Mesothelial cell of epicardium (in vitro differentiated cells): ENCODE data around the gene RUBCN. TPM values are rescaled to one million over a fixed set of nuclear protein-coding genes. Genes with fewer than 3 reads are reported as not detected.
A peak's percentile ranks its signal among the peaks of the same experiment; 100 is the strongest.

Experiments used
- DNase-seq, 2 experiments: peaks; one replicate each; pipeline ENCODE4 v3.0.0; 2021; ENCODE audit warnings: low spot score in 2 of 2; ENCODE audit not compliant: unreplicated experiment in 2 of 2
- H3K27ac Mint-ChIP-seq: 2 replicates; pipeline ENCODE4 v1.8.0; 2021; ENCODE audit warnings: mixed read lengths
- H3K27me3 Mint-ChIP-seq: 2 replicates; pipeline ENCODE4 v1.8.0; 2021; ENCODE audit warnings: low read depth, mixed read lengths
- H3K36me3 Mint-ChIP-seq: 2 replicates; pipeline ENCODE4 v1.8.0; 2021; ENCODE audit warnings: mixed read lengths
- H3K4me1 Mint-ChIP-seq: 2 replicates; pipeline ENCODE4 v1.8.0; 2021; ENCODE audit warnings: mixed read lengths
- H3K4me3 Mint-ChIP-seq: 2 replicates; pipeline ENCODE4 v1.8.0; 2021; ENCODE audit warnings: mild to moderate bottlenecking, moderate library complexity, mixed read lengths
- H3K9me3 Mint-ChIP-seq: 2 replicates; pipeline ENCODE4 v1.8.0; 2021; ENCODE audit warnings: mixed read lengths
- CTCF ChIP-seq: fragments of 200-600 bp; sonication (generic); IDR thresholded peaks from one replicate; pipeline ENCODE4 v1.5.0; 2021; ENCODE audit warnings: antibody characterized with exemption; ENCODE audit not compliant: unreplicated experiment
- total RNA-seq: library from RNA; stranded (reverse); gene quantifications from 3 replicates; pipeline ENCODE4 v1.2.1, GENCODE V29; 2021

RUBCN gene
- total RNA-seq, 1 donor from 2014 or later, result 24.5 TPM

GRCh38 chr3:197685546-197685945 lies 51.2 kb downstream of the RUBCN start:
- Mint-ChIP-seq H3K27me3 (no peaks in the 10 kb centered on the region), H3K4me1 (no peaks in the 10 kb centered on the region), H3K9me3 (no peaks in the 10 kb centered on the region), H3K36me3 (peaks cover 25% of the 10 kb centered on the region), H3K27ac (no peak overlapping the region), H3K4me3 (no peak overlapping the region)
- TF ChIP-seq CTCF, result no peak
- no peak for DNase-seq

GRCh38 chr3:197683191-197683590 lies 53.5 kb downstream of the RUBCN start:
- Mint-ChIP-seq H3K4me1 (no peaks in the 10 kb centered on the region), H3K27me3 (no peaks in the 10 kb centered on the region), H3K4me3 (no peak overlapping the region), H3K36me3 (peaks cover 15% of the 10 kb centered on the region), H3K27ac (peak overlapping the region; percentile 43), H3K9me3 (no peaks in the 10 kb centered on the region)
- no peak for DNase-seq
- TF ChIP-seq CTCF, result no peak

GRCh38 chr3:197682713-197683112 lies 54.0 kb downstream of the RUBCN start:
- H3K4me3 Mint-ChIP-seq, result no peak overlapping the region
- DNase-seq, result no peak
- H3K4me1 Mint-ChIP-seq, result no peaks in the 10 kb centered on the region
- H3K36me3 Mint-ChIP-seq, result peaks cover 18% of the 10 kb centered on the region
- no peaks in the 10 kb centered on the region for H3K9me3 Mint-ChIP-seq
- no peak for TF ChIP-seq CTCF
- H3K27me3 Mint-ChIP-seq, result no peaks in the 10 kb centered on the region
- H3K27ac Mint-ChIP-seq, result no peak overlapping the region

- no peaks in the 10 kb centered on the region for H3K4me1 Mint-ChIP-seq
- no peaks in the 10 kb centered on the region for H3K9me3 Mint-ChIP-seq
- DNase-seq, result no peak
- peaks cover 23% of the 10 kb centered on the region for H3K36me3 Mint-ChIP-seq
- H3K27me3 Mint-ChIP-seq, result no peaks in the 10 kb centered on the region
- no peak overlapping the region for H3K4me3 Mint-ChIP-seq
- H3K27ac Mint-ChIP-seq, result no peak overlapping the region
- no peak for TF ChIP-seq CTCF
Observed at GRCh38 chr3:197680955-197681521, 55.7 kb downstream of the RUBCN start.

- H3K27ac Mint-ChIP-seq, result no peak overlapping the region
- H3K9me3 Mint-ChIP-seq, result no peaks in the 10 kb centered on the region
- no peak overlapping the region for H3K4me3 Mint-ChIP-seq
- no peaks in the 10 kb centered on the region for H3K27me3 Mint-ChIP-seq
- no peak for TF ChIP-seq CTCF
- H3K36me3 Mint-ChIP-seq, result peaks cover 29% of the 10 kb centered on the region
- no peaks in the 10 kb centered on the region for H3K4me1 Mint-ChIP-seq
- DNase-seq, result no peak
Observed at GRCh38 chr3:197675951-197676350, 60.8 kb downstream of the RUBCN start.

GRCh38 chr3:197675563-197675860 lies 61.2 kb downstream of the RUBCN start:
- H3K4me1 Mint-ChIP-seq, result no peaks in the 10 kb centered on the region
- peaks cover 27% of the 10 kb centered on the region for H3K36me3 Mint-ChIP-seq
- no peak overlapping the region for H3K4me3 Mint-ChIP-seq
- DNase-seq, result no peak
- H3K27me3 Mint-ChIP-seq, result no peaks in the 10 kb centered on the region
- TF ChIP-seq CTCF, result no peak
- H3K27ac Mint-ChIP-seq, result no peak overlapping the region
- H3K9me3 Mint-ChIP-seq, result no peaks in the 10 kb centered on the region
